Measurements from ENCODE around the gene SEPTIN12.

The SEPTIN12 gene

DNA sequence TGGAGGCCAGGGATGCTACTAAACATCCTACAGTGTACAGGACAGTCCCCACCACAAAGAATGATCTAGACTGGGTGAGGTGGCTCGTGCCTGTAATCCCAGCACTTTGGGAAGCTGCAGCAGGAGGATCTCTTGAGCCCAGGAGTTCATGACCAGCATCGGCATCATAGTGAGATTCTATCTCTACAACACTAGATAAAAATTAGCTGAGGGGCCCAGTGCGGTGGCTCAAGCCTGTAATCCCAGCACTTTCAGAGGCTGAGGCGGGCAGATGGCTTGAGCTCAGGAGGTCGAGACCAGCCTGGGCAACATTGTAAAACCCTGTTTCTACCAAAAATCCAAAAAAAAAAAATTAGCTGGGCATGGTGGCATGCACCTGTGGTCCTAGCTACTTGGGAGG is 15.8 kb downstream of the SEPTIN12 start:
- H3K27ac ChIP-seq (ENCODE audit: low read length), result no peak overlapping the region
- no peaks in the 10 kb centered on the region for H4K20me1 ChIP-seq (ENCODE audit: insufficient read depth, low read length)
- TF ChIP-seq, protein P1, sequence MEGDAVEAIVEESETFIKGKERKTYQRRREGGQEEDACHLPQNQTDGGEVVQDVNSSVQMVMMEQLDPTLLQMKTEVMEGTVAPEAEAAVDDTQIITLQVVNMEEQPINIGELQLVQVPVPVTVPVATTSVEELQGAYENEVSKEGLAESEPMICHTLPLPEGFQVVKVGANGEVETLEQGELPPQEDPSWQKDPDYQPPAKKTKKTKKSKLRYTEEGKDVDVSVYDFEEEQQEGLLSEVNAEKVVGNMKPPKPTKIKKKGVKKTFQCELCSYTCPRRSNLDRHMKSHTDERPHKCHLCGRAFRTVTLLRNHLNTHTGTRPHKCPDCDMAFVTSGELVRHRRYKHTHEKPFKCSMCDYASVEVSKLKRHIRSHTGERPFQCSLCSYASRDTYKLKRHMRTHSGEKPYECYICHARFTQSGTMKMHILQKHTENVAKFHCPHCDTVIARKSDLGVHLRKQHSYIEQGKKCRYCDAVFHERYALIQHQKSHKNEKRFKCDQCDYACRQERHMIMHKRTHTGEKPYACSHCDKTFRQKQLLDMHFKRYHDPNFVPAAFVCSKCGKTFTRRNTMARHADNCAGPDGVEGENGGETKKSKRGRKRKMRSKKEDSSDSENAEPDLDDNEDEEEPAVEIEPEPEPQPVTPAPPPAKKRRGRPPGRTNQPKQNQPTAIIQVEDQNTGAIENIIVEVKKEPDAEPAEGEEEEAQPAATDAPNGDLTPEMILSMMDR (IDR thresholded peaks at IDR 0.05; ENCODE audit: borderline replicate concordance, extremely low read depth, low read length, poor library complexity, severe bottlenecking), result no peak
- no peak for TF ChIP-seq EZH2 (IDR thresholded peaks at IDR 0.05; ENCODE audit: borderline replicate concordance, low read depth, low read length, severe bottlenecking)
- no peak overlapping the region for H3K4me2 ChIP-seq (ENCODE audit: insufficient read depth, low read length)
- H3K79me2 ChIP-seq (ENCODE audit: insufficient read depth, low read length), result peaks cover under 1% of the 10 kb centered on the region; the same call in 1 of the 2 replicates
- no peaks in the 10 kb centered on the region for H3K9me3 ChIP-seq (ENCODE audit: insufficient read depth, low read length, severe bottlenecking)
- H3K4me1 ChIP-seq (ENCODE audit: insufficient read depth, low read length), result peaks cover 14% of the 10 kb centered on the region
- no peak overlapping the region for H3K9ac ChIP-seq (ENCODE audit: low read depth, low read length)
- H3K4me3 ChIP-seq (ENCODE audit: low read depth in 1 of 2, low read length in 2 of 2), result no peak overlapping the region
- H3K36me3 ChIP-seq (ENCODE audit: insufficient read depth, low read length), result no peaks in the 10 kb centered on the region
- no peaks in the 10 kb centered on the region for H3K27me3 ChIP-seq (ENCODE audit: insufficient read depth, low read length, poor library complexity)
- no peak for ATAC-seq (ENCODE audit: insufficient read depth, low read depth)
- H2AFZ ChIP-seq (ENCODE audit: low read depth, low read length), result no peak overlapping the region
- no peak for DNase-seq

DNA sequence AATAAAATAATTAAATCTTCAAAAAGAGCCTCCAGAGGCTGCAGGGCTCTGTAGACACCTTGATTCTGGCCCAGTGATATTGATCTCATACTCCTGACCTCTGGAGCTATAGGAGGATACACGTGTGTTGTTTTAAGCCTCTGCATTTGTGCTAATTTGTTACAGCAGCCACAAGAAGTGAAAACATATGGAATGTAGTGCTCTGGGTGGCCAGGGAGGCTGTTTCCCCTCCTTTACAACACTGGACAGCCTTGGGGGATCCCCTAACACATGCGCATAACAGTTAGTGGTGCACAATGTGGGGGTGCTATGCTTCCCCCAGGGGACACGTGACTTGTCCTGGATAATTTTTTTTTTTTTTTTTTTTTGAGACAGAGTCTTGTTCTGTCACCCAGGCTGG is 16.5 kb downstream of the SEPTIN12 start:
- no peaks in the 10 kb centered on the region; the same call in 1 of the 2 replicates for H3K36me3 ChIP-seq (ENCODE audit: insufficient read depth, low read length)
- no peaks in the 10 kb centered on the region for H4K20me1 ChIP-seq (ENCODE audit: insufficient read depth, low read length)
- no peak overlapping the region for H3K4me2 ChIP-seq (ENCODE audit: insufficient read depth, low read length)
- H3K4me3 ChIP-seq (ENCODE audit: low read depth in 1 of 2, low read length in 2 of 2), result no peak overlapping the region
- H2AFZ ChIP-seq (ENCODE audit: low read depth, low read length), result no peak overlapping the region
- H3K79me2 ChIP-seq (ENCODE audit: insufficient read depth, low read length), result peaks cover 7% of the 10 kb centered on the region
- no peaks in the 10 kb centered on the region for H3K9me3 ChIP-seq (ENCODE audit: insufficient read depth, low read length, severe bottlenecking)
- peaks cover 16% of the 10 kb centered on the region for H3K4me1 ChIP-seq (ENCODE audit: insufficient read depth, low read length)
- no peak overlapping the region for H3K9ac ChIP-seq (ENCODE audit: low read depth, low read length)
- no peaks in the 10 kb centered on the region for H3K27me3 ChIP-seq (ENCODE audit: insufficient read depth, low read length, poor library complexity)
- H3K27ac ChIP-seq (ENCODE audit: low read length), result no peak overlapping the region
- TF ChIP-seq, protein P1 (IDR thresholded peaks at IDR 0.05; ENCODE audit: borderline replicate concordance, extremely low read depth, low read length, poor library complexity, severe bottlenecking), result no peak
- TF ChIP-seq EZH2 (IDR thresholded peaks at IDR 0.05; ENCODE audit: borderline replicate concordance, low read depth, low read length, severe bottlenecking), result no peak
- ATAC-seq (ENCODE audit: insufficient read depth, low read depth) (no peak), DNase-seq (no peak)

DNA sequence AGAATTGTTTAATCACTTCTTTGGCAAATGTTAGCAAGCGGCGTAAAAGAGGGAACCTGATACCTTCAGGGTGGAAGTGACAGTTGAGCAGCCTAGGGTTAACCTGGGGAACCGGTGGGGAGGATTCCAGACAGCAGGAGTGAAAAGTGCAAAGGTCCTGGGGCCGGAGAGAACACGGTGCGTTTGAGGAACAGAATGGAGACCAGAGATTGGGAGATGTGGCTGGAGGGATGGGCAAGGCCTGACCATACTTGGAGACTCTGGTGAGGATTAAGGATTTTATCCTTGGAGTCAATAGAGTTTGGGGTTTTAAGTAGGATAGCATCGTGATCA is 18.9 kb downstream of the SEPTIN12 start:
- no peak overlapping the region for H3K9ac ChIP-seq (ENCODE audit: low read depth, low read length)
- ATAC-seq (ENCODE audit: insufficient read depth, low read depth) (no peak), DNase-seq (no peak)
- no peaks in the 10 kb centered on the region for H3K9me3 ChIP-seq (ENCODE audit: insufficient read depth, low read length, severe bottlenecking)
- peaks cover 34% of the 10 kb centered on the region for H3K4me1 ChIP-seq (ENCODE audit: insufficient read depth, low read length)
- H3K79me2 ChIP-seq (ENCODE audit: insufficient read depth, low read length), result peaks cover 24% of the 10 kb centered on the region
- H2AFZ ChIP-seq (ENCODE audit: low read depth, low read length), result no peak overlapping the region
- H4K20me1 ChIP-seq (ENCODE audit: insufficient read depth, low read length), result 0 out of 2 replicates have a peak, but pooled peaks cover 3% of the 10 kb centered on the region
- H3K4me2 ChIP-seq (ENCODE audit: insufficient read depth, low read length), result no peak overlapping the region; the same call in 1 of the 2 replicates
- H3K36me3 ChIP-seq (ENCODE audit: insufficient read depth, low read length), result peaks cover 12% of the 10 kb centered on the region
- H3K27me3 ChIP-seq (ENCODE audit: insufficient read depth, low read length, poor library complexity), result no peaks in the 10 kb centered on the region
- no peak overlapping the region for H3K27ac ChIP-seq (ENCODE audit: low read length)
- H3K4me3 ChIP-seq (ENCODE audit: low read depth in 1 of 2, low read length in 2 of 2), result no peak overlapping the region
- TF ChIP-seq, protein P1 (IDR thresholded peaks at IDR 0.05; ENCODE audit: borderline replicate concordance, extremely low read depth, low read length, poor library complexity, severe bottlenecking), result no peak
- TF ChIP-seq EZH2 (IDR thresholded peaks at IDR 0.05; ENCODE audit: borderline replicate concordance, low read depth, low read length, severe bottlenecking), result no peak
